Measurements from ENCODE around the gene MICAL3.

DNA sequence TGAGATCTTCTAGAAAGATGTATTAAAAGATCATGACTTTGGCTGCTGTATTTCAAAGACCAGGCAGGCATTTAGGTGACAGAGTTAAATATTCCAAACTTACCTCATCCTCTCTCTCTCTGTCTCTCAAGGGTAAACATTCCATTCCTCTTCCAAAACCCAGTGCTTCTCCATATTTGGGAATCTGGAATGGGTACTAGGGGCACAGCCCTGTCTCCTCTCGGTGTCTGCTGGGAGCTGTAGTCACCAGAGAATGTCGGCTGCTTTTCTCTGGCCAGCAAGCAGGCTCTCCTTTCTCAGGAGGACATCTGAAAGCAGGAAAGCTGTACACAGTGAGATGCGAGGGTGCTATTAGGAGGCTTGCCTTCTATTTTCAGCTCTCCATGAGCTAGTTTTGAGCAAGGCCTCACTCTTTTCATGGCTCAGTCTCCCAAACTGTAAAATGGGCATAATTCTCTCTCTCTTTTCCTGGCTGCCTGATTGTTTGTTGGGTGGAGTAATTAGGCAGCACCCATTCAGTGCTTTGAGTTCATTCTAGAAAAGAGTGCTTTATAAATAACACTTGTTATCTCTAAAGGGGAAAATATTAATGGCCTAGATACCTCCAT, 44.1 kb upstream of the MICAL3 start:
- no peak for TF ChIP-seq POLR2A (IDR thresholded peaks at IDR 0.05)
- TF ChIP-seq, protein P1, sequence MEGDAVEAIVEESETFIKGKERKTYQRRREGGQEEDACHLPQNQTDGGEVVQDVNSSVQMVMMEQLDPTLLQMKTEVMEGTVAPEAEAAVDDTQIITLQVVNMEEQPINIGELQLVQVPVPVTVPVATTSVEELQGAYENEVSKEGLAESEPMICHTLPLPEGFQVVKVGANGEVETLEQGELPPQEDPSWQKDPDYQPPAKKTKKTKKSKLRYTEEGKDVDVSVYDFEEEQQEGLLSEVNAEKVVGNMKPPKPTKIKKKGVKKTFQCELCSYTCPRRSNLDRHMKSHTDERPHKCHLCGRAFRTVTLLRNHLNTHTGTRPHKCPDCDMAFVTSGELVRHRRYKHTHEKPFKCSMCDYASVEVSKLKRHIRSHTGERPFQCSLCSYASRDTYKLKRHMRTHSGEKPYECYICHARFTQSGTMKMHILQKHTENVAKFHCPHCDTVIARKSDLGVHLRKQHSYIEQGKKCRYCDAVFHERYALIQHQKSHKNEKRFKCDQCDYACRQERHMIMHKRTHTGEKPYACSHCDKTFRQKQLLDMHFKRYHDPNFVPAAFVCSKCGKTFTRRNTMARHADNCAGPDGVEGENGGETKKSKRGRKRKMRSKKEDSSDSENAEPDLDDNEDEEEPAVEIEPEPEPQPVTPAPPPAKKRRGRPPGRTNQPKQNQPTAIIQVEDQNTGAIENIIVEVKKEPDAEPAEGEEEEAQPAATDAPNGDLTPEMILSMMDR (IDR thresholded peaks at IDR 0.05 in 4 of 5, conservative IDR thresholded peaks at IDR 0.05 in 1 of 5), result no peak
